Kidney (tissue), 14 donors: ENCODE results near the gene IRF4. TPM values are rescaled to one million over a fixed set of nuclear protein-coding genes. Genes with fewer than 3 reads are reported as not detected.
A peak's percentile ranks its signal among the peaks of the same experiment; 100 is the strongest.

ENCODE experiments used
- DNase-seq, 5 donors: peaks; one replicate each; pipeline ENCODE4 v3.0.0-alpha.2; 2013 to 2020
- FAIRE-seq: peaks from 2 replicates; lab custom pipeline; 2012; peaks lifted over from hg19 to GRCh38; lab: Jason Lieb, UNC
- H3K27ac ChIP-seq, 2 donors: one replicate each; pipeline ENCODE4 v1.7.0; 2013; ENCODE audit warnings: low read depth in 2 of 2, low read length in 2 of 2, inconsistent platforms in 1 of 2
- H3K27me3 ChIP-seq: one replicate; pipeline ENCODE4 v1.7.1; 2013; ENCODE audit warnings: low read length, inconsistent platforms; ENCODE audit not compliant: control insufficient read depth, insufficient read depth
- H3K36me3 ChIP-seq, 3 donors: one replicate each; pipeline versions ENCODE4 v1.7.0 to v1.7.1; 2013; ENCODE audit warnings: low read length in 3 of 3, control low read depth in 1 of 3, inconsistent platforms in 1 of 3; ENCODE audit not compliant: insufficient read depth in 3 of 3, control insufficient read depth in 2 of 3
- H3K4me1 ChIP-seq, 3 donors: one replicate each; pipeline versions ENCODE4 v1.7.0 to v1.7.1; 2013; ENCODE audit warnings: low read length in 3 of 3, inconsistent platforms in 1 of 3, low read depth in 1 of 3; ENCODE audit not compliant: control insufficient read depth in 2 of 3, insufficient read depth in 2 of 3
- H3K4me3 ChIP-seq, 3 donors: one replicate each; pipeline versions ENCODE4 v1.7.0 to v1.8.1; 2013; ENCODE audit warnings: low read length in 3 of 3, control low read depth in 1 of 3, inconsistent platforms in 1 of 3
- H3K9ac ChIP-seq, 3 donors: one replicate each; pipeline versions ENCODE4 v1.7.0 to v1.7.1; 2013; ENCODE audit warnings: low read length in 3 of 3, control low read depth in 1 of 3, inconsistent platforms in 1 of 3
- H3K9me3 ChIP-seq, 3 donors: one replicate each; pipeline versions ENCODE4 v1.7.0 to v1.7.1; 2013; ENCODE audit warnings: low read length in 3 of 3, control low read depth in 1 of 3, inconsistent platforms in 1 of 3; ENCODE audit not compliant: control insufficient read depth in 2 of 3, insufficient read depth in 1 of 3
- intact Hi-C: fragments of 100-400 bp; cut with DNase I; formaldehyde crosslinking; loops from one replicate; pipeline ENCODE4 v1.11.1; 2022
- polyA plus RNA-seq: library from polyadenylated mRNA; stranded (reverse); fragments of 350-450 nt; fragmentation: Illumina TruSeq; extraction: RNeasy Lipid Tissue Mini Kit (QIAGEN cat#74804); gene quantifications from one replicate; pipeline ENCODE4 v1.2.3, GENCODE V29; 2014; ENCODE audit warnings: low read depth, low replicate concordance; ENCODE audit not compliant: insufficient read depth
- total RNA-seq: library from RNA; stranded (reverse); fragmentation: NEBNext Ultra II Directional; extraction: Animal tissue kit (Norgen Biotek cat#: 25700); gene quantifications from one replicate; pipeline ENCODE4 v1.2.1, GENCODE V29; 2021
- TF ChIP-seq, protein P1 (sequence below): IDR thresholded peaks from 3 replicates; pipeline ENCODE4 v1.5.1; 2012; ENCODE audit warnings: mild to moderate bottlenecking, moderate library complexity, borderline replicate concordance; ENCODE audit not compliant: insufficient read depth; ENCODE audit errors: extremely low read depth
- donor health status: control.
- donor health status: control.
- donor health status: control.
- donor health status: control.
- donor health status: control.
- donor health status: DM: yes; HTN: yes; CAD: no.
- donor health status: Normal renal cell carcinoma (clear cell type).

Gene IRF4
- total and polyA plus RNA-seq, 2 donors from 2014 or later, result 23.7 TPM; not detected in 1

DNA sequence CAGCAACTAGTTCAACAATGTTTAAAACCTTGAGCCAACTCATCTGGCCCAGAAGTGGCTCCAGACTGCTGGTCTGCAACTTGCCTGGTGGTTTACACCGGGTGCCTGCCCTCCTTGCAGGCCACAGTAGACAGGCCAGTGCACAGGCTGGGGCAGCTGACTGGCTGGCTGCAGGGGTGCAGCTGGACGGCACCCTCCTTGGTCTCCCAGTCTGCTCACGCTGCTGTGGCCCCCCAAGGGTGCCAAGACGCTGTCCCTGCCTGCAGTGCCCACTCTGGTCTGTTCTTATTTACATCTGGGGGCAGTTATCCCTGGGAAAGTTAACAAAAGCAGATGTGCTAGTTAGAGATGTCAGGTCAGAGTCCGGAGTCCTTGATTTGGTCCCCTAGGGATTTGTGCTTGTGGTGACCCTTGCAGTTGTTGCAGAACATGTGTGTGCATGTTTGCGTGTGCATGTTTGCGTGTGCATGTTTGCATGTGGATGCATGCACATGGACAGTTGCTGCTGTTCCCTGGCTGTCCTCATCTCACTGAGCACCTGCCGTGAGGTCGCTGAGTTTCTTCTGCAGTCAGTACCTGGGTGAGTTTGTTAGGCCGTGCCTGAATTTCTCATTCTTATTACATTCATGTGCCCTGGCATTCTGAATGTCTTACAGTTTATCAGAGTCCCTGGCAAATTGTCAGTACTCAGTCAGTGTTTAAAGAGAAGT lies 48.2 kb upstream of the IRF4 start:
- Histone ChIP-seq H3K4me3 (no peak overlapping the region), H3K36me3 (peaks cover 0 to 5% (median 3%) of the 10 kb centered on the region in 3 donors), H3K9me3 (no peaks in the 10 kb centered on the region), H3K9ac (no peak overlapping the region), H3K4me1 (peaks cover 0 to 9% (median 0%) of the 10 kb centered on the region in 3 donors), H3K27me3 (no peaks in the 10 kb centered on the region), H3K27ac (no peak overlapping the region)
- intact Hi-C loops, result no loop called here
- TF ChIP-seq, protein P1, sequence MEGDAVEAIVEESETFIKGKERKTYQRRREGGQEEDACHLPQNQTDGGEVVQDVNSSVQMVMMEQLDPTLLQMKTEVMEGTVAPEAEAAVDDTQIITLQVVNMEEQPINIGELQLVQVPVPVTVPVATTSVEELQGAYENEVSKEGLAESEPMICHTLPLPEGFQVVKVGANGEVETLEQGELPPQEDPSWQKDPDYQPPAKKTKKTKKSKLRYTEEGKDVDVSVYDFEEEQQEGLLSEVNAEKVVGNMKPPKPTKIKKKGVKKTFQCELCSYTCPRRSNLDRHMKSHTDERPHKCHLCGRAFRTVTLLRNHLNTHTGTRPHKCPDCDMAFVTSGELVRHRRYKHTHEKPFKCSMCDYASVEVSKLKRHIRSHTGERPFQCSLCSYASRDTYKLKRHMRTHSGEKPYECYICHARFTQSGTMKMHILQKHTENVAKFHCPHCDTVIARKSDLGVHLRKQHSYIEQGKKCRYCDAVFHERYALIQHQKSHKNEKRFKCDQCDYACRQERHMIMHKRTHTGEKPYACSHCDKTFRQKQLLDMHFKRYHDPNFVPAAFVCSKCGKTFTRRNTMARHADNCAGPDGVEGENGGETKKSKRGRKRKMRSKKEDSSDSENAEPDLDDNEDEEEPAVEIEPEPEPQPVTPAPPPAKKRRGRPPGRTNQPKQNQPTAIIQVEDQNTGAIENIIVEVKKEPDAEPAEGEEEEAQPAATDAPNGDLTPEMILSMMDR, result no peak
- no peak for FAIRE-seq
- DNase-seq, result no peak

GRCh38 chr6:343960-344815 lies 47.4 kb upstream of the IRF4 start:
- H3K36me3 ChIP-seq, result peaks cover 0 to 6% (median 6%) of the 10 kb centered on the region in 3 donors
- no peak overlapping the region for H3K9ac ChIP-seq
- H3K4me1 ChIP-seq, result peaks cover 0 to 3% (median 0%) of the 10 kb centered on the region in 3 donors
- no peaks in the 10 kb centered on the region for H3K27me3 ChIP-seq
- H3K4me3 ChIP-seq, result no peak overlapping the region
- TF ChIP-seq, protein P1, result no peak
- H3K9me3 ChIP-seq, result no peaks in the 10 kb centered on the region
- peak in 1 of 5 donors; percentile 69 for DNase-seq
- no peak overlapping the region for H3K27ac ChIP-seq
- FAIRE-seq, result no peak
- intact Hi-C loops, result no loop called here

DNA sequence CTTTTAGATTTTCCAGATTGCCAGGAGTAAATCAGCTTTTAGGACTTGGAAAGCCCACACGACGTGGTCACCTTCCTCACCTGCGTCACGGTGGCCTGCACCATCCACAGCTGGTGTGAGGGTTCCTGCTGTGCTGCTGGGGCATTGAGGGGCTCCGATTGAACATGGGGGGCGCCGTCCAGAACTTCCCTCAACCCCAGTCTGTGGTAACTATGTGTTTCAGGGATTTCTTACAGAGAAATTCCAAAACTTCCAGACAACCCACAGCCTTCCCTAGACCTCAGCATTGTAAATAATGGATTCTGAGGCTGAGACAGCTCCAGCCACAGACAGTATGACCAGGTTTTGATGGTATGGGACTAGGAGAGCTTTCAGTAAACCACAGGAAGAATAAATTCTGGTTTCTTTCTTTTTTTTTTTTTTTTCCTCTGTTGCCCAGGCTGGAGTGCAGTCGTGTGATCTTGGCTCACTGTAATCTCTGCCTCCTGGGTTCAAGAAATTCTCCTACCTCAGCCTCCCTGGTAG lies 46.7 kb upstream of the IRF4 start:
- TF ChIP-seq, protein P1, result no peak
- Histone ChIP-seq H3K4me1 (no peaks in the 10 kb centered on the region), H3K36me3 (peaks cover 0 to 6% (median 6%) of the 10 kb centered on the region in 3 donors), H3K9ac (no peak overlapping the region), H3K9me3 (no peaks in the 10 kb centered on the region), H3K27me3 (no peaks in the 10 kb centered on the region), H3K27ac (no peak overlapping the region), H3K4me3 (no peak overlapping the region)
- FAIRE-seq (no peak), DNase-seq (peak in 1 of 5 donors; percentile 62)
- intact Hi-C loops, result no loop called here
